H1 (cell line): ENCODE measurements around the gene ILKAP. TPM values are rescaled to one million over a fixed set of nuclear protein-coding genes. Genes with fewer than 3 reads are reported as not detected.
A peak's percentile ranks its signal among the peaks of the same experiment; 100 is the strongest.

Experiments
- ATF3 ChIP-seq: IDR thresholded peaks from 2 replicates; pipeline ENCODE4 v1.6.1; 2011; ENCODE audit warnings: low read depth, mild to moderate bottlenecking, low read length; ENCODE audit not compliant: insufficient read depth
- CHD7 ChIP-seq: fragments of 300-600 bp; sonication (generic); IDR thresholded peaks from 2 replicates; pipeline ENCODE4 v1.7.1; 2012; ENCODE audit warnings: low read length, moderate library complexity, mild to moderate bottlenecking, inconsistent platforms; ENCODE audit not compliant: insufficient replicate concordance
- EP300 ChIP-seq, 2 experiments: IDR thresholded peaks; 1 replicate in 1 of 2; 2 replicates in 1 of 2; pipeline ENCODE4 v1.6.1; 2011 to 2012; ENCODE audit warnings: low read depth in 2 of 2, low read length in 2 of 2, mild to moderate bottlenecking in 2 of 2, borderline replicate concordance in 1 of 2, inconsistent platforms in 1 of 2, moderate library complexity in 1 of 2
- JUND ChIP-seq: IDR thresholded peaks from 2 replicates; pipeline ENCODE4 v1.6.1; 2011; ENCODE audit warnings: mild to moderate bottlenecking, improper control_type of control experiment, low read length
- KDM5A ChIP-seq: fragments of 200-600 bp; IDR thresholded peaks from 2 replicates; pipeline ENCODE4 v1.7.1; 2012; ENCODE audit warnings: mild to moderate bottlenecking, low read length, inconsistent platforms, mixed read lengths
- MAFK ChIP-seq: IDR thresholded peaks from 2 replicates; pipeline ENCODE4 v1.6.1; 2012; ENCODE audit warnings: low read depth, mild to moderate bottlenecking, improper control_type of control experiment, low read length
- MAX ChIP-seq: IDR thresholded peaks from 2 replicates; pipeline ENCODE4 v1.6.1; 2012; ENCODE audit warnings: inconsistent platforms
- POLR2A ChIP-seq, 2 experiments: IDR thresholded peaks; 1 replicate in 1 of 2; 2 replicates in 1 of 2; pipeline ENCODE4 v1.6.1; 2011; ENCODE audit warnings: low read depth in 2 of 2, low read length in 2 of 2, mild to moderate bottlenecking in 2 of 2; ENCODE audit errors: control extremely low read depth in 1 of 2
- POLR2AphosphoS5 ChIP-seq: IDR thresholded peaks from 2 replicates; pipeline ENCODE4 v1.6.1; 2011; ENCODE audit warnings: low read depth, low read length
- TAF1 ChIP-seq: IDR thresholded peaks from 2 replicates; pipeline ENCODE4 v1.6.1; 2011; ENCODE audit warnings: mild to moderate bottlenecking, low read depth, low read length
- polyA plus RNA-seq, 7 experiments: library from polyadenylated mRNA; depleted of rRNA in 3 of 7; stranded (reverse) in 5 of 7; unstranded in 2 of 7; fragments of >200 nt in 5 of 7; fragments of 200-250 nt in 2 of 7; gene quantifications; 1 replicate in 5 of 7; 2 replicates in 1 of 7; 4 replicates in 1 of 7; pipeline versions ENCODE4 v1.2.1 to v1.2.3, GENCODE V29; 2011 to 2013; ENCODE audit warnings: missing spikeins in 2 of 7, mixed read lengths in 2 of 7
- total RNA-seq: library from RNA; stranded (reverse); fragmentation: NEBNext Ultra II Directional; extraction: Animal tissue kit (Norgen Biotek cat#: 25700); gene quantifications from 2 replicates; pipeline ENCODE4 v1.2.1, GENCODE V29; 2021

ILKAP gene
- total and polyA plus RNA-seq, 2 of the 8 experiments (the other 6 are each of a cell fraction or from before 2014, with no cell fraction given) = 23.5 to 33.8 TPM

- TF ChIP-seq CHD7 = no peak
- TF ChIP-seq POLR2A (IDR thresholded peaks at IDR 0.05; ENCODE audit: control extremely low read depth in 1 of 2, low read depth in 2 of 2, low read length in 2 of 2) = no peak
- peak; percentile 98 for TF ChIP-seq MAX
- no peak for TF ChIP-seq POLR2AphosphoS5
- no peak for TF ChIP-seq JUND
- no peak for TF ChIP-seq ATF3
- no peak for TF ChIP-seq KDM5A
- TF ChIP-seq EP300 (IDR thresholded peaks at IDR 0.05; ENCODE audit: borderline replicate concordance in 1 of 2, low read depth in 2 of 2, low read length in 2 of 2) = no peak
- no peak for TF ChIP-seq MAFK
- TF ChIP-seq TAF1 = peak; percentile 51; the same call in 1 of the 2 replicates
Observed at GRCh38 chr2:238231251-238231793, 27.8 kb upstream of the ILKAP start (continued).
